Effector memory CD8-positive, alpha-beta T cell (primary cell): ENCODE results near the gene KRT76.
"Not testable (repeated sequence)": the region's sequence is repeated elsewhere in the genome, so short reads cannot be mapped to it uniquely, and the experiment has no call there.

Source experiments
- ATAC-seq: fragments of 150-1000 bp; cut with Tn5 transposase; replicated peaks from 2 replicates; pipeline ENCODE4 v1.10.0; 2021; ENCODE audit warnings: mild to moderate bottlenecking, moderate library complexity
- DNase-seq, 3 experiments: peaks; one replicate each; pipeline ENCODE4 v3.0.0; 2021
- H3K27ac Mint-ChIP-seq, 2 donors: one replicate each; pipeline ENCODE4 v1.8.0; 2022; ENCODE audit warnings: mild to moderate bottlenecking in 2 of 2, mixed read lengths in 2 of 2, moderate library complexity in 2 of 2
- H3K27me3 Mint-ChIP-seq, 2 donors: one replicate each; pipeline ENCODE4 v1.8.0; 2022; ENCODE audit warnings: mixed read lengths in 2 of 2
- H3K36me3 Mint-ChIP-seq: one replicate; pipeline ENCODE4 v1.8.0; 2022; ENCODE audit warnings: mild to moderate bottlenecking, moderate library complexity, mixed read lengths; ENCODE audit not compliant: insufficient read depth
- H3K4me1 Mint-ChIP-seq, 2 donors: one replicate each; pipeline ENCODE4 v1.8.0; 2022; ENCODE audit warnings: low read depth in 2 of 2, mixed read lengths in 2 of 2
- H3K4me3 Mint-ChIP-seq, 2 donors: one replicate each; pipeline ENCODE4 v1.8.0; 2022; ENCODE audit warnings: mild to moderate bottlenecking in 2 of 2, mixed read lengths in 2 of 2, moderate library complexity in 2 of 2
- H3K9me3 Mint-ChIP-seq, 2 donors: one replicate each; pipeline ENCODE4 v1.8.0; 2022; ENCODE audit warnings: mixed read lengths in 2 of 2

The KRT76 gene

GRCh38 chr12:52763036-52763659 lies 14.0 kb downstream of the KRT76 start:
- no peaks in the 10 kb centered on the region for H3K4me1 Mint-ChIP-seq
- H3K36me3 Mint-ChIP-seq = no peaks in the 10 kb centered on the region
- peaks cover 6 to 22% of the 10 kb centered on the region in 2 donors for H3K27me3 Mint-ChIP-seq
- peaks cover 0 to 13% of the 10 kb centered on the region in 2 donors for H3K9me3 Mint-ChIP-seq
- DNase-seq (no peak), ATAC-seq (no peak)
- no peak overlapping the region for H3K4me3 Mint-ChIP-seq
- H3K27ac Mint-ChIP-seq = no peak overlapping the region

- peaks cover 6 to 9% of the 10 kb centered on the region in 2 donors for H3K27me3 Mint-ChIP-seq
- ATAC-seq = no peak
- no peaks in the 10 kb centered on the region for H3K4me1 Mint-ChIP-seq
- DNase-seq = no peak
- no peaks in the 10 kb centered on the region for H3K36me3 Mint-ChIP-seq
- H3K27ac Mint-ChIP-seq = no peak overlapping the region
- no peak overlapping the region for H3K4me3 Mint-ChIP-seq
- peaks cover 0 to 13% of the 10 kb centered on the region in 2 donors for H3K9me3 Mint-ChIP-seq
Measured at GRCh38 chr12:52761802-52762201, 15.3 kb downstream of the KRT76 start.

- H3K9me3 Mint-ChIP-seq = peaks cover 0 to 13% of the 10 kb centered on the region in 2 donors
- H3K4me3 Mint-ChIP-seq, H3K4me1 Mint-ChIP-seq, H3K27ac Mint-ChIP-seq, H3K36me3 Mint-ChIP-seq, ATAC-seq, H3K27me3 Mint-ChIP-seq, DNase-seq: not testable (repeated sequence)
Measured at GRCh38 chr12:52761218-52761617, 15.9 kb downstream of the KRT76 start.

GRCh38 chr12:52760623-52761022 lies 16.5 kb downstream of the KRT76 start:
- H3K27ac Mint-ChIP-seq = no peak overlapping the region
- peaks cover 0 to 1% of the 10 kb centered on the region in 2 donors for H3K27me3 Mint-ChIP-seq
- DNase-seq = no peak
- H3K36me3 Mint-ChIP-seq = no peaks in the 10 kb centered on the region
- H3K4me3 Mint-ChIP-seq = no peak overlapping the region
- peaks cover 0 to 13% of the 10 kb centered on the region in 2 donors for H3K9me3 Mint-ChIP-seq
- no peak for ATAC-seq
- no peaks in the 10 kb centered on the region for H3K4me1 Mint-ChIP-seq

- Mint-ChIP-seq H3K4me1 (no peaks in the 10 kb centered on the region), H3K27me3 (peaks cover 0 to 9% of the 10 kb centered on the region in 2 donors), H3K9me3 (peaks cover 0 to 13% of the 10 kb centered on the region in 2 donors), H3K36me3 (no peaks in the 10 kb centered on the region), H3K4me3 (no peak overlapping the region), H3K27ac (no peak overlapping the region)
- no peak for ATAC-seq
- DNase-seq = no peak
Measured at GRCh38 chr12:52759695-52760094, 17.4 kb downstream of the KRT76 start.

GRCh38 chr12:52759218-52759617 lies 17.9 kb downstream of the KRT76 start:
- Mint-ChIP-seq H3K9me3 (peaks cover 0 to 13% of the 10 kb centered on the region in 2 donors), H3K4me1 (no peaks in the 10 kb centered on the region), H3K36me3 (no peaks in the 10 kb centered on the region), H3K4me3 (no peak overlapping the region), H3K27ac (no peak overlapping the region), H3K27me3 (peaks cover 0 to 9% of the 10 kb centered on the region in 2 donors)
- ATAC-seq (no peak), DNase-seq (no peak)

- no peak for ATAC-seq
Measured at GRCh38 chr12:52757449-52758176, 19.5 kb downstream of the KRT76 start.

GRCh38 chr12:52756281-52756960 lies 20.7 kb downstream of the KRT76 start:
- H3K4me3 Mint-ChIP-seq = no peak overlapping the region
- no peak for DNase-seq
- no peaks in the 10 kb centered on the region for H3K4me1 Mint-ChIP-seq
- no peaks in the 10 kb centered on the region for H3K36me3 Mint-ChIP-seq
- H3K9me3 Mint-ChIP-seq = peaks cover 0 to 13% of the 10 kb centered on the region in 2 donors
- H3K27me3 Mint-ChIP-seq = peaks cover 0 to 9% of the 10 kb centered on the region in 2 donors
- no peak overlapping the region for H3K27ac Mint-ChIP-seq
- no peak for ATAC-seq

More at GRCh38 chr12:52757449-52758176, 19.5 kb downstream of the KRT76 start:
- DNase-seq = no peak
- no peak overlapping the region for H3K4me3 Mint-ChIP-seq
- peaks cover 0 to 13% of the 10 kb centered on the region in 2 donors for H3K9me3 Mint-ChIP-seq
- H3K27me3 Mint-ChIP-seq = peaks cover 0 to 9% of the 10 kb centered on the region in 2 donors
- H3K27ac Mint-ChIP-seq = no peak overlapping the region
- no peaks in the 10 kb centered on the region for H3K36me3 Mint-ChIP-seq
- no peaks in the 10 kb centered on the region for H3K4me1 Mint-ChIP-seq

- DNase-seq (no peak), ATAC-seq (no peak)
- Mint-ChIP-seq H3K4me1 (no peaks in the 10 kb centered on the region), H3K27me3 (peaks cover 0 to 9% of the 10 kb centered on the region in 2 donors), H3K9me3 (peaks cover 0 to 8% of the 10 kb centered on the region in 2 donors), H3K4me3 (no peak overlapping the region), H3K36me3 (no peaks in the 10 kb centered on the region), H3K27ac (no peak overlapping the region)
Measured at GRCh38 chr12:52755533-52755932, 21.6 kb downstream of the KRT76 start.

- no peak overlapping the region for H3K4me3 Mint-ChIP-seq
- H3K27ac Mint-ChIP-seq = no peak overlapping the region
- no peak for DNase-seq
- H3K9me3 Mint-ChIP-seq = no peaks in the 10 kb centered on the region
- ATAC-seq = no peak
- no peaks in the 10 kb centered on the region for H3K36me3 Mint-ChIP-seq
- H3K4me1 Mint-ChIP-seq = no peaks in the 10 kb centered on the region
- peaks cover 1 to 9% of the 10 kb centered on the region in 2 donors for H3K27me3 Mint-ChIP-seq
Measured at GRCh38 chr12:52754135-52754534, 23.0 kb downstream of the KRT76 start.

- no peak overlapping the region for H3K27ac Mint-ChIP-seq
- H3K4me3 Mint-ChIP-seq = no peak overlapping the region
- no peaks in the 10 kb centered on the region for H3K36me3 Mint-ChIP-seq
- DNase-seq (no peak), ATAC-seq (no peak)
- H3K9me3 Mint-ChIP-seq = no peaks in the 10 kb centered on the region
- H3K27me3 Mint-ChIP-seq = peaks cover 9 to 10% of the 10 kb centered on the region in 2 donors
- no peaks in the 10 kb centered on the region for H3K4me1 Mint-ChIP-seq
Measured at GRCh38 chr12:52753283-52753682, 23.9 kb downstream of the KRT76 start.

- Mint-ChIP-seq H3K4me3 (no peak overlapping the region), H3K9me3 (no peaks in the 10 kb centered on the region), H3K27ac (no peak overlapping the region), H3K4me1 (no peaks in the 10 kb centered on the region), H3K36me3 (no peaks in the 10 kb centered on the region), H3K27me3 (peaks cover 9 to 13% of the 10 kb centered on the region in 2 donors)
- ATAC-seq = no peak
- no peak for DNase-seq
Measured at GRCh38 chr12:52752516-52752915, 24.6 kb downstream of the KRT76 start.

- Mint-ChIP-seq H3K9me3 (no peaks in the 10 kb centered on the region), H3K36me3 (no peaks in the 10 kb centered on the region), H3K27me3 (peaks cover 9 to 20% of the 10 kb centered on the region in 2 donors), H3K4me3 (no peak overlapping the region), H3K27ac (no peak overlapping the region), H3K4me1 (no peaks in the 10 kb centered on the region)
- ATAC-seq (no peak), DNase-seq (no peak)
Measured at GRCh38 chr12:52751795-52752194, 25.4 kb downstream of the KRT76 start.
